A673 (cell line): Measurements from ENCODE around the gene NAT8L. TPM values are rescaled to one million over a fixed set of nuclear protein-coding genes. Genes with fewer than 3 reads are reported as not detected.

Experiments used
- Bru-seq: library from RNA; stranded (reverse); fragments of 400-500 nt; gene quantifications from one replicate; lab custom pipeline; 2021; lab: Mats Ljungman, UMichigan
- BruChase-seq, 2 experiments: library from RNA; stranded (reverse); fragments of 400-500 nt; gene quantifications; one replicate each; lab custom pipeline; 2021; lab: Mats Ljungman, UMichigan
- BruUV-seq: library from RNA; stranded (reverse); fragments of 400-500 nt; replicated peaks from 2 replicates; lab custom pipeline; 2021; lab: Mats Ljungman, UMichigan
- CTCF ChIA-PET: fragments of 300-600 bp; sonication (Branson Sonifier 250); formaldehyde crosslinking; loops from one replicate; lab custom pipeline; 2022; ENCODE audit warnings: antibody characterized with exemption; lab: Charles Lee
- POLR2A ChIA-PET: fragments of 300-600 bp; sonication (Branson Sonifier 250); formaldehyde crosslinking; loops from one replicate; lab custom pipeline; 2022; ENCODE audit warnings: antibody characterized with exemption; ENCODE audit not compliant: low non-redundant PET; lab: Charles Lee
- DNase-seq: peaks from one replicate; pipeline ENCODE4 v3.0.0-alpha.2; 2015; ENCODE audit warnings: low spot score
- H3K27ac ChIP-seq: fragments of 200-600 bp; sonication (generic); 2 replicates; pipeline ENCODE4 v1.5.1; 2016; ENCODE audit warnings: mixed run types, low read depth, mild to moderate bottlenecking, mixed read lengths, antibody characterized with exemption, low read length; ENCODE audit not compliant: poor library complexity, severe bottlenecking
- H3K27me3 ChIP-seq: fragments of 200-600 bp; sonication (generic); replicated peaks from 2 replicates; pipeline ENCODE4 v1.6.1; 2017; ENCODE audit warnings: mixed run types, low read depth, mild to moderate bottlenecking, mixed read lengths, antibody characterized with exemption, low read length; ENCODE audit not compliant: insufficient read depth, poor library complexity
- H3K36me3 ChIP-seq: fragments of 200-600 bp; sonication (generic); 2 replicates; pipeline ENCODE4 v1.6.1; 2016; ENCODE audit warnings: mixed run types, mild to moderate bottlenecking, mixed read lengths, antibody characterized with exemption, low read length; ENCODE audit not compliant: insufficient read depth, poor library complexity, severe bottlenecking
- H3K4me1 ChIP-seq: fragments of 200-600 bp; sonication (generic); 2 replicates; pipeline ENCODE4 v1.6.1; 2017; ENCODE audit warnings: mixed run types, mild to moderate bottlenecking, mixed read lengths, antibody characterized with exemption, low read length; ENCODE audit not compliant: insufficient read depth, poor library complexity, severe bottlenecking
- H3K4me3 ChIP-seq: fragments of 200-600 bp; sonication (generic); 2 replicates; pipeline ENCODE4 v1.5.1; 2016; ENCODE audit warnings: low read depth, mixed run types, mild to moderate bottlenecking, mixed read lengths, low read length; ENCODE audit not compliant: poor library complexity, severe bottlenecking
- H3K9me3 ChIP-seq: fragments of 200-600 bp; sonication (generic); 2 replicates; pipeline ENCODE4 v1.6.1; 2016; ENCODE audit warnings: mixed run types, low read depth, mild to moderate bottlenecking, mixed read lengths, antibody characterized with exemption, low read length; ENCODE audit not compliant: poor library complexity, severe bottlenecking
- EZH2 ChIP-seq: fragments of 200-600 bp; sonication (generic); IDR thresholded peaks from 2 replicates; pipeline ENCODE4 v1.6.1; 2017; ENCODE audit warnings: borderline replicate concordance, low read depth, mild to moderate bottlenecking, mixed read lengths, antibody characterized with exemption, low read length; ENCODE audit not compliant: poor library complexity, severe bottlenecking
- intact Hi-C: fragments of 100-400 bp; cut with micrococcal nuclease; formaldehyde crosslinking; loops from one replicate; pipeline ENCODE4 v1.10.0; 2022; ENCODE audit not compliant: unreplicated experiment
- long read RNA-seq: library from polyadenylated mRNA; stranded (forward); transcript quantifications from one replicate; pipeline ENCODE4 v2.0.0, GENCODE V29; 2022
- total RNA-seq: library from RNA; stranded (reverse); gene quantifications from 2 replicates; pipeline ENCODE4 v1.2.3, GENCODE V29; 2021
- TF ChIP-seq, protein P1 (sequence below): fragments of 300-800, 200-600 bp; sonication (generic); conservative IDR thresholded peaks from 2 replicates; pipeline ENCODE4 v1.5.1; 2017; ENCODE audit warnings: low read depth, mild to moderate bottlenecking, antibody characterized with exemption, low read length, moderate library complexity, mixed read lengths

The NAT8L gene
- total RNA-seq (2.5 and 3.4 TPM in 2 replicates), Bru-seq, nascent RNA (percentile 30 among the genes with signal in this experiment), BruChase-seq, experiment 1, labeled RNA remaining after a 2-hour chase (percentile 51 among the genes with signal in this experiment), BruChase-seq, experiment 2, labeled RNA remaining after a 6-hour chase (percentile 57 among the genes with signal in this experiment)
- long read RNA-seq, partial matches to known transcripts: 0 of 4 reads
- long read RNA-seq, other reads (novel, unspliced or antisense): 4 of 4 reads

- Histone ChIP-seq H3K36me3 (no peaks in the 10 kb centered on the region), H3K9me3 (no peaks in the 10 kb centered on the region), H3K27ac (no peak within 1 kb of the TSS), H3K4me3 (peak within 1 kb of the TSS; percentile 47), H3K27me3 (peaks cover 11% of the 10 kb centered on the region), H3K4me1 (no peaks in the 10 kb centered on the region)
- no TSS peak for BruUV-seq
- intact Hi-C loops: no loop called here
- CTCF ChIA-PET: no interaction called here
- POLR2A ChIA-PET: no interaction called here
- peak; percentile 55 for DNase-seq
- TF ChIP-seq, protein P1, sequence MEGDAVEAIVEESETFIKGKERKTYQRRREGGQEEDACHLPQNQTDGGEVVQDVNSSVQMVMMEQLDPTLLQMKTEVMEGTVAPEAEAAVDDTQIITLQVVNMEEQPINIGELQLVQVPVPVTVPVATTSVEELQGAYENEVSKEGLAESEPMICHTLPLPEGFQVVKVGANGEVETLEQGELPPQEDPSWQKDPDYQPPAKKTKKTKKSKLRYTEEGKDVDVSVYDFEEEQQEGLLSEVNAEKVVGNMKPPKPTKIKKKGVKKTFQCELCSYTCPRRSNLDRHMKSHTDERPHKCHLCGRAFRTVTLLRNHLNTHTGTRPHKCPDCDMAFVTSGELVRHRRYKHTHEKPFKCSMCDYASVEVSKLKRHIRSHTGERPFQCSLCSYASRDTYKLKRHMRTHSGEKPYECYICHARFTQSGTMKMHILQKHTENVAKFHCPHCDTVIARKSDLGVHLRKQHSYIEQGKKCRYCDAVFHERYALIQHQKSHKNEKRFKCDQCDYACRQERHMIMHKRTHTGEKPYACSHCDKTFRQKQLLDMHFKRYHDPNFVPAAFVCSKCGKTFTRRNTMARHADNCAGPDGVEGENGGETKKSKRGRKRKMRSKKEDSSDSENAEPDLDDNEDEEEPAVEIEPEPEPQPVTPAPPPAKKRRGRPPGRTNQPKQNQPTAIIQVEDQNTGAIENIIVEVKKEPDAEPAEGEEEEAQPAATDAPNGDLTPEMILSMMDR: no peak
Observed at GRCh38 chr4:2059046-2059725, at the start of gene NAT8L. NAT8L (plus strand) TSS chr4:2059327; CDS start chr4:2059512, 185 bp downstream.

DNA sequence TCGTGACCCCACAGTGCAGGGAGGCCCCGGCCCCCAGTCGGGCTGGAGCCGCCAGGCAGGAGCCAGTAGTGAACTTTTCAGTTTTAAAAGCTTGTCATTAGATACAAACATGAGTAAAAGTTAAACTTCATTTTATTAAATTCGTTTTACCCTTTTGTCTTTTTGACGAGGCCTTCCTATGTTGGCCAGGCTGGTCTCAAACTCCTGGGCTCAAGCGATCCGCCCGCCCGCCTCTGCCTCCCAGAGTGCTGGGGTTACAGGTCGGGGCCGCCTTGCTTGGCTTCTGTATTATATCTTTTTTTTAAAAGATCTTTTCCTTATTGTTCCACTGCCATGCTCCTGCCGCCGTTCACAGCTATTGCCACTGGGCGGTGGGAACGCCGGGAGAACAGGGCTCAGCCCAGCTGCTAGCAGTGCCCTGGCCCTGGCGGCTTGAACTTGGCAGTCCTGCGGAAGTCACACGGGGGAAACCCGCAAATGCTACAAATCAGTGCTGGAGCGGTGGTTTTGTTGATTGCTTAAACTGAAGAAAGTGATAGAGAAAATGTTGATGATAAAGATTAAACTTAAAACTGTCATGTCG, 49.4 kb upstream of the NAT8L start:
- CTCF ChIA-PET: interaction anchor here (0.5 kb wide), 1 partner anchor 242 kb away, joined by 6 read pairs; no protein-coding TSS in a partner anchor
- intact Hi-C loops: no loop called here
- no peaks in the 10 kb centered on the region for H3K4me1 ChIP-seq
- peak; percentile 69 for DNase-seq
- H3K27ac ChIP-seq: peak overlapping the region; percentile 100
- POLR2A ChIA-PET: no interaction called here
- peak overlapping the region; percentile 70 for H3K4me3 ChIP-seq
- BruUV-seq: TSS peak; percentile 85
- H3K36me3 ChIP-seq: peaks cover 19% of the 10 kb centered on the region
- H3K27me3 ChIP-seq: no peaks in the 10 kb centered on the region
- no peaks in the 10 kb centered on the region for H3K9me3 ChIP-seq
- TF ChIP-seq EZH2: no peak
- TF ChIP-seq, protein P1: peak; percentile 29; the same call in 1 of the 2 replicates

- no TSS peak for BruUV-seq
- intact Hi-C loops: no loop called here
- H3K4me3 ChIP-seq: no peak overlapping the region
- peaks cover 5% of the 10 kb centered on the region for H3K36me3 ChIP-seq
- no peaks in the 10 kb centered on the region for H3K9me3 ChIP-seq
- DNase-seq: no peak
- ChIA-PET POLR2A (no interaction called here), CTCF (no interaction called here)
- no peaks in the 10 kb centered on the region for H3K4me1 ChIP-seq
- no peak for TF ChIP-seq EZH2
- TF ChIP-seq, protein P1: no peak
- H3K27me3 ChIP-seq: no peaks in the 10 kb centered on the region
- no peak overlapping the region for H3K27ac ChIP-seq
Observed at GRCh38 chr4:2011583-2011982, 47.5 kb upstream of the NAT8L start.
